Dermis microvascular lymphatic vessel endothelial cell (primary cell): ENCODE measurements around the gene BCAS3. TPM values are rescaled to one million over a fixed set of nuclear protein-coding genes. Genes with fewer than 3 reads are reported as not detected.
"Not testable (repeated sequence)": the region's sequence is repeated elsewhere in the genome, so short reads cannot be mapped to it uniquely, and the experiment has no call there.

Experiments used
- DNase-seq, 2 donors: peaks; one replicate each; pipeline versions ENCODE4 v3.0.0 to v3.0.0-alpha.2; 2010; ENCODE audit warnings: low read depth in 2 of 2
- total RNA-seq: library from RNA; depleted of rRNA; stranded (reverse); fragments of >200 nt; gene quantifications from 2 replicates; pipeline ENCODE4 v1.2.1, GENCODE V29; 2014

Gene BCAS3
- total RNA-seq, 1 donor from 2014 or later = 11.3 TPM

DNA sequence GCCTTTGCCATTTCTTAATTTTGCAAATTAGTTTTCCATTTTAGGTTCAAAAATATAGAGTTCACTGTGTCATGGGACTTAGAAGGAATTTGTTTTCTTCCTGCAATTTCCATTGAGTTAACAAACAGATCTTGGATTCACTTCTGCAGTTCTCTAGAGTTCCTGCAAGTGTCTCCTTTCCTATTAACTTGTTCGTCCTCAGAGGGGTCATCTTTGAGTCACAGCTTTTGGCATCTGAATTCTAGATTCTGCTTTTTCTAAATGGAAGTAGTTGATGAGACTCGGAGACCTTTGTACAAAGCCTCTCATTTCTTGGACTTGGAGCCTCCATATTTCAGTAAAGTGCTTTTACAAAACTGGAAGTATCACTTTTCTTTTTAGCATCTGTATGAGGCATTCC lies 323.3 kb downstream of the BCAS3 start:
- no peak for DNase-seq

GRCh38 chr17:61002316-61002736 lies 324.7 kb downstream of the BCAS3 start:
- DNase-seq = peak; percentile 6 to 44

GRCh38 chr17:61005358-61005757 lies 327.7 kb downstream of the BCAS3 start:
- no peak for DNase-seq

DNA sequence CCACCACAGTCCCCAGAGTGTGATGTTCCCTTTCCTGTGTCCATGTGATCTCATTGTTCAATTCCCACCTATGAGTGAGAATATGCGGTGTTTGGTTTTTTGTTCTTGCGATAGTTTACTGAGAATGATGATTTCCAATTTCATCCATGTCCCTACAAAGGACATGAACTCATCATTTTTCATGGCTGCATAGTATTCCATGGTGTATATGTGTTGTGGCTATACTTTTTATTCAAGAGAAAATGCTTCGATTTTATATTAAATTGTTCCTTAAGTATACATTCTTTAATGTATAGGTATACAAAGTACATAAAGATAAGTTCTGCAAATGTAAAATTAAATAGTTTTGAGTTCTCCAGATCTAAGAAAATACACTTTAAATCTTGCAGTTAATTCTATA lies 328.3 kb downstream of the BCAS3 start:
- DNase-seq = not testable (repeated sequence)

- DNase-seq = peak in 1 of 2 donors; percentile 9
These were observed 330.3 kb downstream of the BCAS3 start for GRCh38 chr17:61007980-61008379.

GRCh38 chr17:61009663-61010062 lies 332.0 kb downstream of the BCAS3 start:
- DNase-seq = peak in 1 of 2 donors; percentile 5

DNA sequence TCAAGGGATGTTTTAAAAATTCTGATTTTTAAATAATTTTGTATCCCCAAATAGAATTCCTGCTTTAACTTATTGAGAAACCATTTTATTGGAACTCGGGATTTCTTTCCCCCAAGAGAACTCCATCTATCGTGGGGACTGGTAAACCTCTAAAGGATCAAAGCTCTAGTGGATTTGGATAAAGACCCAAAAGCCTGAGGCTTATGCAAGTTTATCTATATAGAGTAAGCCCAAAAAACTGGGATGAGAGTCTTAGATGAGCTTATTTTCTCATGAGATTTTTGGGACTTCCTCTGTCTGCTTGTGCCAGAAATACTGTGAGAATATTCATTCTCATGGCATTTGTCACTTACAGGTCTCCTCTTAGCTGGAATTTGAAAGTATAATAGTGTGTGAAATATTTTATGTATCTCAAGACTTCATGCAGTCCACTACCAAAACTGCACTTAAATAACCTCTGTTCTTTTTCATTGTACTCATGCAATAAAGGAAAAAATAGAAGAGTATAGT lies 333.1 kb downstream of the BCAS3 start:
- DNase-seq = no peak

- DNase-seq = no peak
These were observed 333.6 kb downstream of the BCAS3 start for GRCh38 chr17:61011251-61011650.

GRCh38 chr17:61015966-61016365 lies 338.3 kb downstream of the BCAS3 start:
- no peak for DNase-seq

GRCh38 chr17:61017317-61018006 lies 339.8 kb downstream of the BCAS3 start:
- DNase-seq = no peak

DNA sequence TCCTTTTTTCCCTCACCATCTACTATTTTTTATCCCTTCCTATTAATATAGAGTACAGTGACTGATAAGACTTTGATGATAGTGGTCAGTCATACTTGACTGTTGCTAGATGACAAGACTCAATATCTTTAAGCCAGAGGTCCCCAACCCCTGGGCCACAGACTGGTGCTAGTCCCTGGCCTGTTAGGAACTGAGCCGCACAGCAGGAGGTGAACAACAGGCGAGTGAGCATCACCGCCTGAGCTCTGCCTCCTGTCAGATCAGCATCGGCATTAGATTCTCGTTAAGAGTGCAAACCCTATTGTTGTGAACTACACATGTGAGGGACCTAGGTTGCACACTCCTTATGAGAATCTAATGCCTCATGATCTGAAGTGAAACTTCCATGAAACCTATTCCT lies 341.3 kb downstream of the BCAS3 start:
- DNase-seq = no peak

- no peak for DNase-seq
These were observed 346.3 kb downstream of the BCAS3 start for GRCh38 chr17:61023996-61024395.

GRCh38 chr17:61026818-61027217 lies 349.2 kb downstream of the BCAS3 start:
- no peak for DNase-seq

DNA sequence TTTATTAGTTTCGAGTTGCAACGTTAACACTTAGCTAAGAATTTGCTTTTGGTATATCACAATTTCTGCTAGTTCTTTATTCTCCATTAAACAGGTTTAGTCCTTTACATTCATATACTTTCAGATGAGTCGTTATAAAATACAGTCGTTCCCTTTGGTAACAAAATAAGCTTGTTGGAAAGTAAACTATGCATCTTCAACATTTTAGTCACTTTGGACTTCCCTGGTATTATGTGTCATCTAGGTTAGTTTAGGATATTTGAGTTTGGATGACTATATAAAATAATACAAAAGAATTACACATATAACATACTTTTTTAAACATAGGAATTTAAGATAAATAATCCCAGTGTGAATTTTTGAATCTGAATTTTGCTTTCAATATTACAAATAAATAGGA lies 351.5 kb downstream of the BCAS3 start:
- no peak for DNase-seq

DNA sequence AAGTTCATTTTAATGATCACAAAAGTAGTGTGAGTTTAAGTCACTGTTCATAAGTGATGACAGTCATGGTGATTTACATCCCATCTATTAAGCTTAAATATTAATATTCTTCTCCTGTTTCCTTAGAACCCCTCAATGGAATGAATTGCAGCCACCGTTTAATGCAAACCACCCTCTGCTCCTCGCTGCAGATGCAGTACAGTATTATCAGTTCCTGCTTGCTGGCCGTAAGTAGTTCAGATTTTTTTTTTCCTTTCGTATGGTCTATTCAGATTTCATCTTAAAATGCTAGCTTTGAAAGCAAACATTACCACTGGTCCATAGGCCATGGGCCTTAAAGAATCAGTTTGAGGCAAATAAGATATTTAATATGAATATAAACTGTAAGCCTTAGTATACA lies 363.0 kb downstream of the BCAS3 start:
- no peak for DNase-seq

DNA sequence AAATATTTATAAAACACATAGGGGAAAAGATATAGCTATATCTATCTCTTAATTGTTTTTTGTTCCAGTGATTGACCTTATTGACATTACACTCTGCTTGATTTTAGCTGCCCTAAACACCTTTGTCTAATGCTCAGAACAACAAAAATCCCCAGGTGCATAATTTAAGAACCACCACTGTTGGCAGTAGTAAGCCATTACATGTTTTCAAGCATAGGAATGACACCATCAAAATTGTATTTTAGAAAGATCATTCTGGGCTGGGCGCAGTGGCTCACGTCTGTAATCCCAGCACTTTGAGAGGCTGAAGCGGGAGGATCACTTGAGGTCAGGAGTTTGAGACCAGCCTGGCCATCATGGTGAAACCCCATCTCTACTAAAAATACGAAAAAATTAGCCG lies 364.7 kb downstream of the BCAS3 start:
- not testable (repeated sequence) for DNase-seq

GRCh38 chr17:61047515-61047914 lies 369.9 kb downstream of the BCAS3 start:
- DNase-seq = no peak

- no peak for DNase-seq
These were observed 370.9 kb downstream of the BCAS3 start for GRCh38 chr17:61048376-61049106.

- DNase-seq = peak in 1 of 2 donors; percentile 64
These were observed 375.8 kb downstream of the BCAS3 start for GRCh38 chr17:61053469-61053868.

DNA sequence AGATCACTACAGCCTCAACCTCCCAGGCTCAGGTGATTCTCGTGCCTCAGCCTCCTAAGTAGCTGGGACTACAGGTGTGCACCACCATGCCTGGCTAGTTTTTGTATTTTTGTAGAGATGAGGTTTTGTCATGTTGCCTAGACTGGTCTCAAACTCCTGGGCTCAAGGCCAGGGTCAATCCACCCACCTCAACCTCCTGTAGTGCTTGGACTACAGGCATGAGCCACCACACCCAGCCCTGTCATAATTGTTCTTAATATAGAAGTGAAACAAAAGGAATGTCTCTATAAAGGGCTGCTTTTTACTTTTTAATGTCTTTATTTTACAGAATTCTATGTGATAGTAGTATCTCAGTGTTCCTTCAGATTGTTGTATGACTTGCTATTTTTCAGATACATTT lies 376.8 kb downstream of the BCAS3 start:
- DNase-seq = no peak

- peak in 1 of 2 donors; percentile 47 for DNase-seq
These were observed 379.6 kb downstream of the BCAS3 start for GRCh38 chr17:61057257-61057656.

- no peak for DNase-seq
These were observed 380.4 kb downstream of the BCAS3 start for GRCh38 chr17:61058066-61058465.

- no peak for DNase-seq
These were observed 385.9 kb downstream of the BCAS3 start for GRCh38 chr17:61063528-61063927.
